HG02642 (cell line): ENCODE results near the gene MYOD1.

Source experiments
- ATAC-seq: cut with Tn5 transposase; IDR thresholded peaks from one replicate; pipeline ENCODE4 v1.9.1; 2021; ENCODE audit warnings: mild to moderate bottlenecking; ENCODE audit not compliant: unreplicated experiment, poor library complexity

The MYOD1 gene

GRCh38 chr11:17766590-17766989, 47.2 kb downstream of the MYOD1 start:
- no peak for ATAC-seq

- ATAC-seq = no peak
These were observed 48.0 kb downstream of the MYOD1 start for GRCh38 chr11:17767301-17767885.

GRCh38 chr11:17767914-17768313, 48.5 kb downstream of the MYOD1 start:
- no peak for ATAC-seq

GRCh38 chr11:17768547-17768946, 49.2 kb downstream of the MYOD1 start:
- no peak for ATAC-seq

GRCh38 chr11:17769218-17769617, 49.8 kb downstream of the MYOD1 start:
- ATAC-seq = no peak

- no peak for ATAC-seq
These were observed 50.8 kb downstream of the MYOD1 start for GRCh38 chr11:17770048-17770652.

- no peak for ATAC-seq
These were observed 51.5 kb downstream of the MYOD1 start for GRCh38 chr11:17770917-17771316.

GRCh38 chr11:17771415-17771814, 52.0 kb downstream of the MYOD1 start:
- no peak for ATAC-seq
